ENCODE data around the gene IL4R. TPM values are rescaled to one million over a fixed set of nuclear protein-coding genes. Genes with fewer than 3 reads are reported as not detected.

The IL4R gene
- total and polyA plus RNA-seq, 10 of the 15 experiments (the other 5 are each of a cell fraction or from before 2014, with no cell fraction given), result 2.6 to 70.4 (median 36.6) TPM

GRCh38 chr16:27330542-27330941, 16.8 kb downstream of the IL4R start:
- in situ Hi-C loops (cut with MboI), result no loop called here
- no TSS peak for BruUV-seq (replicated peaks)
- FAIRE-seq, result no peak
- Histone ChIP-seq H3K4me2 (ENCODE audit: control insufficient read depth, insufficient read depth) (no peak overlapping the region), H3K79me2 (ENCODE audit: control insufficient read depth, insufficient read depth, low read length) (peaks cover 22% of the 10 kb centered on the region), H4K20me1 (ENCODE audit: control insufficient read depth, insufficient read depth) (no peaks in the 10 kb centered on the region), H3K36me3 (ENCODE audit: control insufficient read depth in 2 of 2, insufficient read depth in 2 of 2, low read length in 1 of 2) (peaks cover 15 to 22% of the 10 kb centered on the region in 2 experiments), H3K27ac (ENCODE audit: control insufficient read depth, insufficient read depth) (no peak overlapping the region), H2AFZ (ENCODE audit: control insufficient read depth, low read depth, low read length) (no peak overlapping the region), H3K4me3 (no peak overlapping the region), H3K27me3 (replicated peaks in 1 of 2; ENCODE audit: control insufficient read depth in 2 of 2, insufficient read depth in 2 of 2, low read length in 1 of 2) (no peaks in the 10 kb centered on the region), H3K9me3 (replicated peaks; ENCODE audit: control insufficient read depth, insufficient read depth, low read length) (peaks cover 5% of the 10 kb centered on the region; the same call in 2 of the 3 replicates), H3K4me1 (ENCODE audit: control insufficient read depth, insufficient read depth, low read length) (peaks cover 15% of the 10 kb centered on the region), H3K9ac (ENCODE audit: control insufficient read depth, insufficient read depth, low read length) (no peak overlapping the region)
- ATAC-seq, result no peak
- POLR2A ChIA-PET, result interaction anchor here (0.8 kb wide), 1 partner anchor 8 kb away, joined by 3 read pairs; no protein-coding TSS in a partner anchor
- intact Hi-C loops (cut with micrococcal nuclease; ENCODE audit: unreplicated experiment), result no loop called here
- TF ChIP-seq BMI1 (IDR thresholded peaks at IDR 0.05; ENCODE audit: borderline replicate concordance), result no peak
- no peak for DNase-seq (ENCODE audit: low read depth, low spot score)
- RAD21 ChIA-PET (ENCODE audit: unreplicated experiment), result no interaction called here
- 78% methylated on average over 5 of the region's 5 CpGs for WGBS (ENCODE audit: insufficient coverage, insufficient replicate concordance, low lambda C conversion rate, missing lambda C conversion rate)
- SMC1A ChIA-PET (ENCODE audit: uncharacterized antibody, unreplicated experiment), result interaction anchor here (0.8 to 2.1 kb wide), 3 partner anchors 9 to 98 kb away, joined by 3 to 5 read pairs (median 5); no protein-coding TSS in a partner anchor
- CTCF ChIA-PET, result interaction anchor here (0.6 kb wide), 1 partner anchor 35 kb away, joined by 3 read pairs; no protein-coding TSS in a partner anchor

- H3K4me1 ChIP-seq (ENCODE audit: control insufficient read depth, insufficient read depth, low read length), result no peaks in the 10 kb centered on the region
- FAIRE-seq (no peak), DNase-seq (ENCODE audit: low read depth, low spot score) (no peak)
Measured at GRCh38 chr16:27332105-27332504, 18.3 kb downstream of the IL4R start.

More at GRCh38 chr16:27332105-27332504, 18.3 kb downstream of the IL4R start:
- intact Hi-C loops (cut with micrococcal nuclease; ENCODE audit: unreplicated experiment), result no loop called here
- 88% methylated on average over 6 of the region's 6 CpGs for WGBS (ENCODE audit: insufficient coverage, insufficient replicate concordance, low lambda C conversion rate, missing lambda C conversion rate)
- Histone ChIP-seq H3K36me3 (ENCODE audit: control insufficient read depth in 2 of 2, insufficient read depth in 2 of 2, low read length in 1 of 2) (peaks cover 15 to 22% of the 10 kb centered on the region in 2 experiments), H4K20me1 (ENCODE audit: control insufficient read depth, insufficient read depth) (no peaks in the 10 kb centered on the region), H3K9me3 (replicated peaks; ENCODE audit: control insufficient read depth, insufficient read depth, low read length) (peaks cover 5% of the 10 kb centered on the region; the same call in 2 of the 3 replicates), H3K27ac (ENCODE audit: control insufficient read depth, insufficient read depth) (no peak overlapping the region), H3K9ac (ENCODE audit: control insufficient read depth, insufficient read depth, low read length) (no peak overlapping the region), H3K4me3 (no peak overlapping the region), H3K79me2 (ENCODE audit: control insufficient read depth, insufficient read depth, low read length) (peaks cover 11% of the 10 kb centered on the region), H2AFZ (ENCODE audit: control insufficient read depth, low read depth, low read length) (no peak overlapping the region), H3K27me3 (replicated peaks in 1 of 2; ENCODE audit: control insufficient read depth in 2 of 2, insufficient read depth in 2 of 2, low read length in 1 of 2) (no peaks in the 10 kb centered on the region), H3K4me2 (ENCODE audit: control insufficient read depth, insufficient read depth) (no peak overlapping the region)
- in situ Hi-C loops (cut with MboI), result no loop called here
- CTCF ChIA-PET, result no interaction called here
- SMC1A ChIA-PET (ENCODE audit: uncharacterized antibody, unreplicated experiment), result no interaction called here
- ATAC-seq, result no peak
- RAD21 ChIA-PET (ENCODE audit: unreplicated experiment), result no interaction called here
- no peak for TF ChIP-seq ZNF687 (IDR thresholded peaks at IDR 0.05)
- TF ChIP-seq PAX8 (IDR thresholded peaks at IDR 0.05), result no peak
- TF ChIP-seq E4F1 (IDR thresholded peaks at IDR 0.05; ENCODE audit: borderline replicate concordance, partially characterized antibody), result no peak
- no peak for TF ChIP-seq TCF7 (IDR thresholded peaks at IDR 0.05; ENCODE audit: borderline replicate concordance)
- POLR2A ChIA-PET, result no interaction called here
- no TSS peak for BruUV-seq (replicated peaks)
